Parathyroid adenoma (tissue), 2 donors: ENCODE results near the gene RHOBTB3.

ENCODE experiments used
- H2AFZ ChIP-seq: fragments of 300-600 bp; sonication (generic); one replicate; pipeline ENCODE4 v1.7.0; 2017; ENCODE audit warnings: antibody characterized with exemption, mild to moderate bottlenecking
- H3K27ac ChIP-seq: fragments of 300-600 bp; sonication (generic); one replicate; pipeline ENCODE4 v1.7.0; 2017
- H3K27me3 ChIP-seq: fragments of 300-600 bp; sonication (generic); one replicate; pipeline ENCODE4 v1.7.0; 2017; ENCODE audit warnings: low read length; ENCODE audit not compliant: control insufficient read depth, insufficient read depth
- H3K36me3 ChIP-seq: fragments of 300-600 bp; sonication (generic); one replicate; pipeline ENCODE4 v1.7.0; 2017; ENCODE audit warnings: low read length; ENCODE audit not compliant: control insufficient read depth, insufficient read depth
- H3K4me1 ChIP-seq: fragments of 300-600 bp; sonication (generic); one replicate; pipeline ENCODE4 v1.7.0; 2017; ENCODE audit warnings: control low read depth
- H3K4me2 ChIP-seq: fragments of 300-600 bp; sonication (generic); one replicate; pipeline ENCODE4 v1.7.0; 2017; ENCODE audit warnings: low read length
- H3K4me3 ChIP-seq: fragments of 300-600 bp; sonication (generic); one replicate; pipeline ENCODE4 v1.7.0; 2017; ENCODE audit warnings: low read depth, low read length
- H3K79me2 ChIP-seq: fragments of 300-600 bp; sonication (generic); one replicate; pipeline ENCODE4 v1.7.0; 2017; ENCODE audit warnings: control low read depth
- H3K9ac ChIP-seq: fragments of 300-600 bp; sonication (generic); one replicate; pipeline ENCODE4 v1.7.0; 2017; ENCODE audit warnings: mild to moderate bottlenecking
- H3K9me3 ChIP-seq: fragments of 300-600 bp; sonication (generic); one replicate; pipeline ENCODE4 v1.7.0; 2017; ENCODE audit warnings: low read length; ENCODE audit not compliant: control insufficient read depth
- CTCF ChIP-seq: fragments of 300-600 bp; sonication (generic); IDR thresholded peaks from one replicate; pipeline ENCODE4 v1.7.0; 2017; ENCODE audit warnings: antibody characterized with exemption, mild to moderate bottlenecking
- donor health status: primary hyperparathyroidism.

Gene RHOBTB3

GRCh38 chr5:95773335-95774059 is 42.4 kb downstream of the RHOBTB3 start:
- no peak overlapping the region for H3K4me2 ChIP-seq
- H3K9ac ChIP-seq: no peak overlapping the region
- no peak for TF ChIP-seq CTCF
- H3K27me3 ChIP-seq: no peaks in the 10 kb centered on the region
- H3K4me3 ChIP-seq: no peak overlapping the region
- no peaks in the 10 kb centered on the region for H3K79me2 ChIP-seq
- H3K27ac ChIP-seq: no peak overlapping the region
- no peaks in the 10 kb centered on the region for H3K36me3 ChIP-seq
- no peaks in the 10 kb centered on the region for H3K9me3 ChIP-seq
- H2AFZ ChIP-seq: no peak overlapping the region
- peaks cover 27% of the 10 kb centered on the region for H3K4me1 ChIP-seq

DNA sequence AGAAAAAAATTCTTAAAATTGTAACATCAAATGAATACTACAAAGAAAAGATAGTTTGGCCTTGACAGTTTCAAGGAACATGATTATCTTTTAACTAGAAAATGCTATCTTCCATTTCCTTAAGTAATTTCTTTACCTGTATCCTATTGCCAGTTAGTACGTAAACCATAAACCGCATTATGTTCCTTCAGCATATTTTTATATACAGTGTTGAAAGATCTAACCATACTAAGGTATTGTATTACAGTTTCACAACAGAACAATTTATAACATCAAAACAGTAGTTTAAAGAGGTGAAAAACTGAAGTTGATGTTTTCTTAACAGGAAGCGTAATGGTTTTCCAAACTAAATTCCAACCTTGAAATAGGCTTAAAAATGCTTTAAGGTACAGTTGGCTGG is 46.3 kb downstream of the RHOBTB3 start:
- Histone ChIP-seq H3K27ac (no peak overlapping the region), H3K9ac (no peak overlapping the region), H3K4me1 (peaks cover 14% of the 10 kb centered on the region), H3K4me3 (no peak overlapping the region), H3K4me2 (no peak overlapping the region), H2AFZ (no peak overlapping the region), H3K36me3 (no peaks in the 10 kb centered on the region), H3K9me3 (no peaks in the 10 kb centered on the region), H3K79me2 (no peaks in the 10 kb centered on the region), H3K27me3 (no peaks in the 10 kb centered on the region)
- TF ChIP-seq CTCF: no peak

DNA sequence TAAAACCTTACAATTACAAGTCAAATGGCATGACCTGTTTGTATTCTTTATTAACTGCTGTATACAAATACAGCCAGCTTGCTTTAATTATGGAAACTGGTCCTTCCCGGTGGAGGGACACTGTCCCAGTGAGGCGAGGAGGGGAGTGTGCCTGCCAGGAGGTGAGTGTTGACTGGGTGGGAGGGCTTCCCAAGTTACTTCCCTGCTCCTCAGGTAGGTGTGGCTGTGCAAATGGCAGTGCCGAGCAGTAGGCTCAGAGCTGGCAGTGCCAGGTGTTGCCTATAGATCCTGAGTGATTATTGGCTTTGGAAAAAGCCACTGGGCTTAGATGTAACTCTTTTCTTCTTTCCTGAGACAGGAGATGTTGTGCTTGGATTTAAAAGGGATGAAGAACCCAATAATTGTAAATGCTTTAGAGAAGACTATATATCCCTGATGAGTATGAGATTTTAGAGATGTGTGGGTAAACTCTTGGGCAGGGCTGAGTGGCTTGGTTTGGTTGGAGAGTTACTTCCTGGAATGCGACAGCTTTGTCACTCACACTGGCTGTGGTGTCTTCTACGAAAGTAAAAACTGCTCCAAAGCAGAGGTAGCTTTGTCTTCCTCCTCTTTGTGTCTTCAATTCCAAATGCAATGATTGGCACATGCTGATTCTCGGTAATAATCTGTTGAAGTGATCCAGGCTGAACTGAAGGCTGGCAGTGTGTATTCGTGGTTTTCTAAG is 47.7 kb downstream of the RHOBTB3 start:
- Histone ChIP-seq H3K4me2 (no peak overlapping the region), H3K4me3 (no peak overlapping the region), H3K27ac (no peak overlapping the region), H3K27me3 (no peaks in the 10 kb centered on the region), H3K9me3 (no peaks in the 10 kb centered on the region), H3K4me1 (peaks cover 10% of the 10 kb centered on the region), H2AFZ (no peak overlapping the region), H3K79me2 (no peaks in the 10 kb centered on the region), H3K36me3 (no peaks in the 10 kb centered on the region), H3K9ac (no peak overlapping the region)
- no peak for TF ChIP-seq CTCF

DNA sequence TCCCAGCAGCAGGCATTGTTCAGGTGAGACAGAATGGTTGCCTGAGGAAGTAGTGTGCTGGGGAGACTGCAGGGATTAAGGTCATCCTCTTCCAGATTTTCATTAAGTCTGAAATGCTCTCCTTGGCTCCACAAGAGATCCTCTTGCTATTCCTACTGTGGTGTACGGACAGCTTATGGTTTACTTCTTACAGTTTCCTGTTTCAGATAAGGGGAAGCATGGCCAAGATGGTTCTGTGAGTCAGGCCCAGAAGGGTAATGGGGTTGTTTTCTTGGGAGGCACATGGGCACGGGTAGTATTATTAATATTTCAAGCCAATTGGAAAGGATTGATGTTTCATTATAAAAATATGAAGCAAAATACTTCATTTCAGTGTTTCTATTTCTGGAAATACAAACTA is 48.5 kb downstream of the RHOBTB3 start:
- no peaks in the 10 kb centered on the region for H3K79me2 ChIP-seq
- H3K9ac ChIP-seq: no peak overlapping the region
- H3K27ac ChIP-seq: no peak overlapping the region
- H2AFZ ChIP-seq: no peak overlapping the region
- peaks cover 10% of the 10 kb centered on the region for H3K4me1 ChIP-seq
- no peaks in the 10 kb centered on the region for H3K36me3 ChIP-seq
- no peak overlapping the region for H3K4me2 ChIP-seq
- H3K9me3 ChIP-seq: no peaks in the 10 kb centered on the region
- no peak overlapping the region for H3K4me3 ChIP-seq
- H3K27me3 ChIP-seq: no peaks in the 10 kb centered on the region
- no peak for TF ChIP-seq CTCF
